H1 (cell line): ENCODE data around the gene CRYBB3. TPM values are rescaled to one million over a fixed set of nuclear protein-coding genes. Genes with fewer than 3 reads are reported as not detected.

Source experiments
- CTCF ChIA-PET: fragments of 300-600 bp; sonication (Branson Sonifier 250); formaldehyde crosslinking; loops from one replicate; lab custom pipeline; 2021; ENCODE audit not compliant: partially characterized antibody; lab: Charles Lee
- POLR2A ChIA-PET: fragments of 300-600 bp; sonication (Branson Sonifier 250); formaldehyde crosslinking; loops from one replicate; lab custom pipeline; 2021; ENCODE audit warnings: inconsistent platforms; ENCODE audit not compliant: partially characterized antibody; lab: Charles Lee
- DNase-seq, 2 experiments: peaks; one replicate each; pipeline versions ENCODE4 v3.0.0 to v3.0.0-alpha.2; 2010 to 2022; ENCODE audit warnings: low spot score in 2 of 2, low read depth in 1 of 2, mixed read lengths in 1 of 2
- FAIRE-seq: peaks from 2 replicates; lab custom pipeline; 2011; peaks lifted over from hg19 to GRCh38; lab: Jason Lieb, UNC
- H2AFZ ChIP-seq: 2 replicates; pipeline ENCODE4 v1.8.1; 2012; ENCODE audit warnings: low read length, inconsistent platforms
- H2AK5ac ChIP-seq: 2 replicates; pipeline ENCODE4 v1.6.1; 2013; ENCODE audit warnings: low read depth, low read length
- H2BK120ac ChIP-seq: replicated peaks from 2 replicates; pipeline ENCODE3; 2013; ENCODE audit warnings: low read depth, low read length, inconsistent platforms
- H2BK12ac ChIP-seq: 2 replicates; pipeline ENCODE4 v1.6.1; 2013; ENCODE audit warnings: low read depth, low read length
- H2BK15ac ChIP-seq: 2 replicates; pipeline ENCODE4 v1.6.1; 2013; ENCODE audit warnings: low read length
- H2BK20ac ChIP-seq: 2 replicates; pipeline ENCODE4 v1.6.1; 2013; ENCODE audit warnings: low read length
- H2BK5ac ChIP-seq: 2 replicates; pipeline ENCODE4 v1.6.1; 2013; ENCODE audit warnings: low read depth, low read length
- H3K14ac ChIP-seq: 2 replicates; pipeline ENCODE4 v1.6.1; 2013; ENCODE audit warnings: inconsistent platforms; ENCODE audit not compliant: insufficient read length
- H3K18ac ChIP-seq: 2 replicates; pipeline ENCODE4 v1.6.1; 2013; ENCODE audit warnings: low read length; ENCODE audit errors: extremely low read depth
- H3K23ac ChIP-seq: 2 replicates; pipeline ENCODE4 v1.6.1; 2013; ENCODE audit warnings: inconsistent platforms; ENCODE audit not compliant: insufficient read length
- H3K23me2 ChIP-seq: 2 replicates; pipeline ENCODE4 v1.6.1; 2013; ENCODE audit warnings: low read depth, low read length
- H3K27ac ChIP-seq: 2 replicates; pipeline ENCODE4 v1.6.1; 2011; ENCODE audit warnings: low read depth, low read length, inconsistent platforms
- H3K27me3 ChIP-seq, 4 experiments: replicated peaks in 1 of 4; 1 replicate in 1 of 4; 2 replicates in 3 of 4; pipeline versions ENCODE4 v1.6.1 to v1.8.1; 2011 to 2013; ENCODE audit warnings: low read length in 3 of 4, mild to moderate bottlenecking in 3 of 4, inconsistent platforms in 2 of 4, mixed read lengths in 2 of 4, moderate library complexity in 1 of 4; ENCODE audit not compliant: control insufficient read depth in 3 of 4, insufficient read depth in 3 of 4; ENCODE audit errors: extremely low read depth in 1 of 4
- H3K36me3 ChIP-seq, 4 experiments: 2 replicates each; pipeline versions ENCODE4 v1.6.1 to v1.8.1; 2011 to 2013; ENCODE audit warnings: mild to moderate bottlenecking in 4 of 4, low read length in 3 of 4, moderate library complexity in 2 of 4, control low read depth in 1 of 4, inconsistent platforms in 1 of 4; ENCODE audit not compliant: insufficient read depth in 4 of 4, control insufficient read depth in 2 of 4
- H3K4ac ChIP-seq: replicated peaks from 2 replicates; pipeline ENCODE3; 2013; ENCODE audit warnings: low read length, low read depth, mixed read lengths, inconsistent platforms; ENCODE audit not compliant: insufficient read length
- H3K4me1 ChIP-seq, 4 experiments: replicated peaks in 1 of 4; 1 replicate in 1 of 4; 2 replicates in 3 of 4; pipeline versions ENCODE4 v1.6.1 to v1.8.1; 2011 to 2013; ENCODE audit warnings: low read length in 3 of 4, inconsistent platforms in 2 of 4, mixed read lengths in 1 of 4; ENCODE audit not compliant: insufficient read depth in 4 of 4, control insufficient read depth in 3 of 4
- H3K4me2 ChIP-seq, 2 experiments: 2 replicates each; pipeline versions ENCODE4 v1.6.1 to v1.8.1; 2011 to 2013; ENCODE audit warnings: low read depth in 2 of 2, low read length in 2 of 2, control low read depth in 1 of 2, inconsistent platforms in 1 of 2, mild to moderate bottlenecking in 1 of 2; ENCODE audit not compliant: insufficient read depth in 1 of 2
- H3K4me3 ChIP-seq, 4 experiments: fragments of 200-600, 300-600 bp in 1 of 4; sonication (generic), shearing (Covaris generic), sonication (Bioruptor Twin) in 1 of 4; 2 replicates each; pipeline versions ENCODE4 v1.5.1 to v1.8.1; 2011 to 2016; ENCODE audit warnings: low read length in 4 of 4, low read depth in 3 of 4, control low read depth in 2 of 4, inconsistent platforms in 2 of 4, mild to moderate bottlenecking in 2 of 4, mixed read lengths in 1 of 4, moderate library complexity in 1 of 4; ENCODE audit not compliant: insufficient read depth in 2 of 4; ENCODE audit errors: extremely low read depth in 1 of 4
- H3K56ac ChIP-seq: replicated peaks from 2 replicates; pipeline ENCODE3; 2013; ENCODE audit warnings: low read depth, mild to moderate bottlenecking, mixed read lengths, low read length, inconsistent platforms; ENCODE audit not compliant: insufficient read length
- H3K79me1 ChIP-seq: 2 replicates; pipeline ENCODE4 v1.6.1; 2013; ENCODE audit warnings: low read depth, low read length, control low read depth
- H3K79me2 ChIP-seq, 2 experiments: 2 replicates each; pipeline versions ENCODE4 v1.6.1 to v1.8.1; 2012 to 2013; ENCODE audit warnings: low read length in 2 of 2, mild to moderate bottlenecking in 2 of 2, inconsistent platforms in 1 of 2; ENCODE audit not compliant: insufficient read depth in 2 of 2, control insufficient read depth in 1 of 2
- H3K9ac ChIP-seq, 4 experiments: replicated peaks in 1 of 4; 1 replicate in 1 of 4; 2 replicates in 3 of 4; pipeline versions ENCODE4 v1.6.1 to v1.8.1; 2011 to 2013; ENCODE audit warnings: low read depth in 3 of 4, low read length in 3 of 4, control low read depth in 2 of 4, mild to moderate bottlenecking in 2 of 4, moderate library complexity in 2 of 4, inconsistent platforms in 1 of 4; ENCODE audit errors: extremely low read depth in 1 of 4
- H3K9me3 ChIP-seq, 2 experiments: 2 replicates each; pipeline versions ENCODE4 v1.6.1 to v1.8.1; 2012 to 2013; ENCODE audit warnings: mild to moderate bottlenecking in 2 of 2, moderate library complexity in 2 of 2, control low read depth in 1 of 2, inconsistent platforms in 1 of 2, low read depth in 1 of 2, low read length in 1 of 2, mixed read lengths in 1 of 2; ENCODE audit not compliant: insufficient read depth in 2 of 2
- H4K20me1 ChIP-seq, 2 experiments: replicated peaks in 1 of 2; 2 replicates each; pipeline versions ENCODE3 to v1.8.1; 2011 to 2013; ENCODE audit warnings: inconsistent platforms in 2 of 2, low read length in 2 of 2, mild to moderate bottlenecking in 1 of 2; ENCODE audit not compliant: insufficient read depth in 2 of 2, control insufficient read depth in 1 of 2
- H4K5ac ChIP-seq: 2 replicates; pipeline ENCODE4 v1.6.1; 2013; ENCODE audit warnings: low read length, low read depth, mixed read lengths, inconsistent platforms; ENCODE audit not compliant: insufficient read length
- H4K8ac ChIP-seq: 2 replicates; pipeline ENCODE4 v1.8.0; 2013; ENCODE audit warnings: mild to moderate bottlenecking, moderate library complexity, low read length, inconsistent platforms; ENCODE audit not compliant: insufficient read depth; ENCODE audit errors: extremely low read depth
- H4K91ac ChIP-seq: replicated peaks from 2 replicates; pipeline ENCODE3; 2013; ENCODE audit warnings: low read length, mixed read lengths, inconsistent platforms; ENCODE audit not compliant: insufficient read length
- BCL11A ChIP-seq, 2 experiments: IDR thresholded peaks; one replicate each; pipeline ENCODE4 v1.6.1; 2011; ENCODE audit warnings: low read depth in 2 of 2, low read length in 2 of 2, mild to moderate bottlenecking in 2 of 2
- CTCF ChIP-seq, 3 experiments: IDR thresholded peaks; 1 replicate in 2 of 3; 2 replicates in 1 of 3; pipeline versions ENCODE4 v1.5.1 to v1.6.1; 2011; ENCODE audit warnings: low read length in 3 of 3, mild to moderate bottlenecking in 3 of 3, inconsistent platforms in 2 of 3, low read depth in 1 of 3, moderate library complexity in 1 of 3; ENCODE audit not compliant: insufficient read depth in 1 of 3; ENCODE audit errors: control extremely low read depth in 1 of 3
- E2F6 ChIP-seq: IDR thresholded peaks from 2 replicates; pipeline ENCODE4 v1.6.1; 2012; ENCODE audit warnings: inconsistent platforms
- FOSL1 ChIP-seq: IDR thresholded peaks from 2 replicates; pipeline ENCODE4 v1.6.1; 2011; ENCODE audit warnings: mild to moderate bottlenecking, low read depth, low read length, moderate library complexity; ENCODE audit not compliant: insufficient read depth
- POLR2A ChIP-seq, 2 experiments: IDR thresholded peaks; 1 replicate in 1 of 2; 2 replicates in 1 of 2; pipeline ENCODE4 v1.6.1; 2011; ENCODE audit warnings: low read depth in 2 of 2, low read length in 2 of 2, mild to moderate bottlenecking in 2 of 2; ENCODE audit errors: control extremely low read depth in 1 of 2
- SIN3A ChIP-seq, 2 experiments: IDR thresholded peaks in 1 of 2; conservative IDR thresholded peaks in 1 of 2; 2 replicates each; pipeline ENCODE4 v1.6.1; 2011 to 2012; ENCODE audit warnings: low read length in 2 of 2, improper control_type of control experiment in 1 of 2, low read depth in 1 of 2, mild to moderate bottlenecking in 1 of 2
- SP1 ChIP-seq: IDR thresholded peaks from 2 replicates; pipeline ENCODE4 v1.6.1; 2011; ENCODE audit warnings: low read depth, low read length
- TAF7 ChIP-seq: optimal IDR thresholded peaks from 2 replicates; pipeline ENCODE3; 2011; ENCODE audit warnings: low read depth, mild to moderate bottlenecking, inconsistent platforms, low read length, moderate library complexity, borderline replicate concordance
- WGBS, 2 experiments: shearing (Covaris generic) in 1 of 2; methylation state at CpG; one replicate each; pipeline versions ENCODE4 v1.1.6 to v1.1.7; 2013 to 2015; ENCODE audit warnings: low lambda C conversion rate in 2 of 2, mixed read lengths in 2 of 2, inconsistent platforms in 1 of 2, low coverage in 1 of 2, missing lambda C conversion rate in 1 of 2; ENCODE audit not compliant: insufficient replicate concordance in 2 of 2, insufficient coverage in 1 of 2, insufficient read length in 1 of 2; ENCODE audit errors: extremely low coverage in 1 of 2, missing lambda C conversion rate in 1 of 2; 5-methylcytosine and 5-hydroxymethylcytosine counted together
- polyA plus RNA-seq, 7 experiments: library from polyadenylated mRNA; depleted of rRNA in 3 of 7; stranded (reverse) in 5 of 7; unstranded in 2 of 7; fragments of >200 nt in 5 of 7; fragments of 200-250 nt in 2 of 7; gene quantifications; 1 replicate in 5 of 7; 2 replicates in 1 of 7; 4 replicates in 1 of 7; pipeline versions ENCODE4 v1.2.1 to v1.2.3, GENCODE V29; 2011 to 2013; ENCODE audit warnings: missing spikeins in 2 of 7, mixed read lengths in 2 of 7
- total RNA-seq: library from RNA; stranded (reverse); fragmentation: NEBNext Ultra II Directional; extraction: Animal tissue kit (Norgen Biotek cat#: 25700); gene quantifications from 2 replicates; pipeline ENCODE4 v1.2.1, GENCODE V29; 2021

CRYBB3 gene
- total and polyA plus RNA-seq, 2 of the 8 experiments (the other 6 are each of a cell fraction or from before 2014, with no cell fraction given) = 0.44 to 0.58 TPM

- Histone ChIP-seq H3K4me1 (no peaks in the 10 kb centered on the region), H3K79me2 (no peaks in the 10 kb centered on the region), H3K56ac (no peak overlapping the region), H3K9ac (no peak overlapping the region), H4K5ac (no peak overlapping the region), H3K36me3 (no peaks in the 10 kb centered on the region; a peak in 2 of 8 replicates), H3K9me3 (no peaks in the 10 kb centered on the region; a peak in 1 of 4 replicates), H2BK12ac (no peak overlapping the region), H3K18ac (no peak overlapping the region), H2BK20ac (no peak overlapping the region), H3K4me3 (no peak overlapping the region), H2AK5ac (no peak overlapping the region), H3K27me3 (no peaks in the 10 kb centered on the region), H2BK5ac (no peak overlapping the region), H2BK15ac (no peak overlapping the region), H3K14ac (no peak overlapping the region), H3K27ac (no peak overlapping the region), H3K23ac (no peak overlapping the region), H3K4me2 (no peak overlapping the region), H3K79me1 (no peaks in the 10 kb centered on the region), H4K8ac (no peak overlapping the region), H3K23me2 (no peaks in the 10 kb centered on the region), H2AFZ (no peak overlapping the region), H2BK120ac (no peak overlapping the region), H4K91ac (no peak overlapping the region), H4K20me1 (peaks cover 0 to 2% of the 10 kb centered on the region in 2 experiments), H3K4ac (no peak overlapping the region)
- FAIRE-seq = no peak
- no peak for DNase-seq
- CTCF ChIA-PET = interaction anchor here (1.0 to 3.8 kb wide), 3 partner anchors 20 to 105 kb away, joined by 3 to 13 read pairs (median 11); no protein-coding TSS in a partner anchor
- POLR2A ChIA-PET = no interaction called here
- 90% methylated on average over 1 to 10 of the region's 10 CpGs for WGBS, 2 experiments
- TF ChIP-seq E2F6 = no peak
- no peak for TF ChIP-seq SP1
- no peak for TF ChIP-seq CTCF (IDR thresholded peaks at IDR 0.05; ENCODE audit: control extremely low read depth in 1 of 3, insufficient read depth in 1 of 3, low read depth in 1 of 3, low read length in 3 of 3)
- TF ChIP-seq BCL11A (IDR thresholded peaks at IDR 0.05; ENCODE audit: low read depth in 2 of 2, low read length in 2 of 2) = no peak
- no peak for TF ChIP-seq FOSL1
- no peak for TF ChIP-seq SIN3A (conservative IDR thresholded peaks at IDR 0.05 in 1 of 2, IDR thresholded peaks at IDR 0.05 in 1 of 2; ENCODE audit: low read depth in 1 of 2, low read length in 2 of 2)
- TF ChIP-seq POLR2A (IDR thresholded peaks at IDR 0.05; ENCODE audit: control extremely low read depth in 1 of 2, low read depth in 2 of 2, low read length in 2 of 2) = no peak
- TF ChIP-seq TAF7 = no peak
These were observed 17.2 kb upstream of the CRYBB3 start for GRCh38 chr22:25182131-25183110.
